ENCODE data around the gene DUSP19.
"Not testable (repeated sequence)": the region's sequence is repeated elsewhere in the genome, so short reads cannot be mapped to it uniquely, and the experiment has no call there.

DUSP19 gene

DNA sequence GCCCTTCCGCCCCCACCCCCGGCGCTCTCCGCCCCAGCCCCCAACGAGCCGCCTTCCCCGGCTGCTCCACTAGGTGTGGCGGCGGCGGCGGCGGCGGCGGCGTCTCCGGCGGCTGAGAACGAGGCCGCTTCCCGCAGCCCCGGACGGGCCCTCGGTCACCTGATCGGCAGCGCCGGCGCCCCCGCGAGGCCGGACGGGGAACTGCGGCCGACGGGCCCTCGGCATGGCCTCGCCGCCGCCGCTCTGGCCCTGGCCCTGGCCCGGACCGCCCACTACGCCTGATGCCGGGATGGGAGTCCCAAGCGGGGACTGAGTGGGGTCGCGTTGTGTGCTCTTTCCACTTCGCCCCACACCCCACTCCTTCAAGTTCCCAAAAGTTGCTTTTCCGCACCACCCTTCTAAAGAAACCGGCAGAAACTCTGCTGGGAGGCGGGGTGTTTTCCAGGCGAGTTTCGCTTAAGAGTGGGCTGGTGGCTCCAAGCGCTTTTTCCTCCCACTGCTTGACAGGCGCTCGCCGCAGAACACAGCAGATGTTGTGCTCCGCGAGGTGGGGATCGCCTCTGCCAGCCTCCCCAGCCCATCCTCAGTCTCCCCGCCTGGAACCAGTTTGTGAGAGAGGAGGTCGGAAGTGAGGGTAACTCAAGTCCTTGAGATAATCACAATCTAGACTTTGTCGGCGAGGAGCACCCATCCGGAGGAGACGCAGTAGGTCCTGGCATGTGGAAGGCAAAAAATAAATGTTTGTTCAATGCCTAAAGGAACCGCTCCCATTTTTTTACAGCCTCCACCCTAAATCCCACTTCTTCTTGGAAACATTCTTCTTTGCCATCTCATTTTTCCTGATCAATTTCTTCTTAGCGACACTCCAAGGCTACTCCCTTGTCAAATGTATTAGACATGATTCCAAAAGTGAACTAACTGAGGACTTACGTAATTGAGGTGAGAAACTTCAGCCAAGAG is 39.9 kb upstream of the DUSP19 start, which contains the start of gene NCKAP1:
NCKAP1 (minus strand) TSS at position 117 of the 960 bp plus-strand sequence. CDS start 358 bp downstream, outside the sequence.
- H3K4me1 ChIP-seq (ENCODE audit: control insufficient read depth in 1 of 2, insufficient read depth in 1 of 2, low read depth in 1 of 2, low read length in 1 of 2): peaks cover 11 to 19% of the 10 kb centered on the region in 2 experiments
- H3K9me3 ChIP-seq: no peaks in the 10 kb centered on the region
- no peak within 1 kb of the TSS for H3K27ac ChIP-seq
- TF ChIP-seq, protein P1, sequence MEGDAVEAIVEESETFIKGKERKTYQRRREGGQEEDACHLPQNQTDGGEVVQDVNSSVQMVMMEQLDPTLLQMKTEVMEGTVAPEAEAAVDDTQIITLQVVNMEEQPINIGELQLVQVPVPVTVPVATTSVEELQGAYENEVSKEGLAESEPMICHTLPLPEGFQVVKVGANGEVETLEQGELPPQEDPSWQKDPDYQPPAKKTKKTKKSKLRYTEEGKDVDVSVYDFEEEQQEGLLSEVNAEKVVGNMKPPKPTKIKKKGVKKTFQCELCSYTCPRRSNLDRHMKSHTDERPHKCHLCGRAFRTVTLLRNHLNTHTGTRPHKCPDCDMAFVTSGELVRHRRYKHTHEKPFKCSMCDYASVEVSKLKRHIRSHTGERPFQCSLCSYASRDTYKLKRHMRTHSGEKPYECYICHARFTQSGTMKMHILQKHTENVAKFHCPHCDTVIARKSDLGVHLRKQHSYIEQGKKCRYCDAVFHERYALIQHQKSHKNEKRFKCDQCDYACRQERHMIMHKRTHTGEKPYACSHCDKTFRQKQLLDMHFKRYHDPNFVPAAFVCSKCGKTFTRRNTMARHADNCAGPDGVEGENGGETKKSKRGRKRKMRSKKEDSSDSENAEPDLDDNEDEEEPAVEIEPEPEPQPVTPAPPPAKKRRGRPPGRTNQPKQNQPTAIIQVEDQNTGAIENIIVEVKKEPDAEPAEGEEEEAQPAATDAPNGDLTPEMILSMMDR (IDR thresholded peaks at IDR 0.05): peak; percentile 80
- no peaks in the 10 kb centered on the region for H3K36me3 ChIP-seq
- peak within 1 kb of the TSS; percentile 42 to 59 for H3K4me3 ChIP-seq (ENCODE audit: low read depth in 1 of 2, low read length in 1 of 2)
- peaks cover 98% of the 10 kb centered on the region for H3K27me3 ChIP-seq

DNA sequence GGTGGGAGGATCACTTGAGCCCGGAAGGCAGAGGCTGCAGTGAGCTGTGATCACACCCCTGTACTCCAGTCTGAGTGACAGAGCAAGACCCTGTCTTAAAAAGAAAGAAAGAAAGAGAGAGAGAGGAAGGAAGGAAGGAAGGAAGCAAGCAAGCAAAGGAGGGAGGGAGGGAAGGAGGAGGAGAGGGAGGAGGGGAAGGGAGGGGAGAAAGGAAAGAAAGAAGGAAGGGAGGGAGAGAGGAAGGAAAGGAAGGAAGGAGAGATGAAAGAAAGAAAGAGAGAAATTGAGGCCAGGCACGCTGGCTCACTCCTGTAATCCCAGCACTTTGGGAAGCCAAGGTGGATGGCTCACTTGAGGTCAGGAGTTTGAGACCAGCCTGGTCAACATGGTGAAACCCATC is 37.9 kb upstream of the DUSP19 start:
- no peak overlapping the region for H3K4me3 ChIP-seq (ENCODE audit: low read depth in 1 of 2, low read length in 1 of 2)
- no peaks in the 10 kb centered on the region for H3K9me3 ChIP-seq
- no peak overlapping the region for H3K27ac ChIP-seq
- peaks cover 92% of the 10 kb centered on the region for H3K27me3 ChIP-seq
- H3K4me1 ChIP-seq (ENCODE audit: control insufficient read depth in 1 of 2, insufficient read depth in 1 of 2, low read depth in 1 of 2, low read length in 1 of 2): peaks cover 11 to 19% of the 10 kb centered on the region in 2 experiments
- TF ChIP-seq, protein P1 (IDR thresholded peaks at IDR 0.05): no peak
- H3K36me3 ChIP-seq: no peaks in the 10 kb centered on the region

GRCh38 chr2:183043580-183043979 is 35.0 kb upstream of the DUSP19 start:
- not testable (repeated sequence) for H3K4me3 ChIP-seq (ENCODE audit: low read depth in 1 of 2, low read length in 1 of 2); H3K4me1 ChIP-seq (ENCODE audit: control insufficient read depth in 1 of 2, insufficient read depth in 1 of 2, low read depth in 1 of 2, low read length in 1 of 2); H3K36me3 ChIP-seq; H3K9me3 ChIP-seq; H3K27ac ChIP-seq
- peaks cover 63% of the 10 kb centered on the region for H3K27me3 ChIP-seq

DNA sequence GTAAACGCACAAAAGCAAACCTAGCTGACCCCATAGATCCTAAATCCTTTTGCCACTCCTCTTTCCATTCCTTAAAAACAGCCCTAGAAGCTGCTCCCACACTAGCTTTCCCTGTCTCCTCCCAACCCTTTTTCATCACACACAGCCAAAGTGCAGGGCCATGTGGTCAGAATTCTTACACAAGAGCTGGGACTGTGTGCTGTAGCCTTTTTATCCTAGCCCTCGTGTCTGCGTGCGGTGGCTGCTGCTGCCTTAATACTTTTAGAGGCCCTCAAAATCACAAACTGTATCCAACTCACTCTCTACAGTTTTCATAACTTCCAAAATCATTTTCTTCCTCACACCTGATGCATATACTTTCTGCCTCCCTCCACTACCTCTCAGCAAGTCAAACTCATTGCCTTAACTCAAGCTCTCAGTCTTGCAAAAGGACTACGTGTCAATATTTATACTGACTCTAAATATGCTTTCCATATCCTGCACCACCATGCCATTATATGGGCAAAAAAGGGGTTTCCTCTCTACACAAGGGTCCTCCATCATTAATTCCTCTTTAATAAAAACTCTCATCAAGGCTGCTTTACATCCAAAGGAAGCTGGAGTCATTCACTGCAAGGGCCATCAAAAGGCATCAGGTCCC is 30.9 kb upstream of the DUSP19 start:
- H3K27ac ChIP-seq; H3K9me3 ChIP-seq; H3K4me3 ChIP-seq (ENCODE audit: low read depth in 1 of 2, low read length in 1 of 2); H3K36me3 ChIP-seq; H3K4me1 ChIP-seq (ENCODE audit: control insufficient read depth in 1 of 2, insufficient read depth in 1 of 2, low read depth in 1 of 2, low read length in 1 of 2): not testable (repeated sequence)
- H3K27me3 ChIP-seq: peaks cover 22% of the 10 kb centered on the region

GRCh38 chr2:183049420-183049819 is 29.1 kb upstream of the DUSP19 start:
- H3K4me1 ChIP-seq (ENCODE audit: control insufficient read depth in 1 of 2, insufficient read depth in 1 of 2, low read depth in 1 of 2, low read length in 1 of 2): no peaks in the 10 kb centered on the region
- peaks cover 16% of the 10 kb centered on the region for H3K27me3 ChIP-seq
- H3K36me3 ChIP-seq: no peaks in the 10 kb centered on the region
- H3K27ac ChIP-seq: no peak overlapping the region
- TF ChIP-seq, protein P1 (IDR thresholded peaks at IDR 0.05): no peak
- H3K9me3 ChIP-seq: no peaks in the 10 kb centered on the region
- no peak overlapping the region for H3K4me3 ChIP-seq (ENCODE audit: low read depth in 1 of 2, low read length in 1 of 2)

DNA sequence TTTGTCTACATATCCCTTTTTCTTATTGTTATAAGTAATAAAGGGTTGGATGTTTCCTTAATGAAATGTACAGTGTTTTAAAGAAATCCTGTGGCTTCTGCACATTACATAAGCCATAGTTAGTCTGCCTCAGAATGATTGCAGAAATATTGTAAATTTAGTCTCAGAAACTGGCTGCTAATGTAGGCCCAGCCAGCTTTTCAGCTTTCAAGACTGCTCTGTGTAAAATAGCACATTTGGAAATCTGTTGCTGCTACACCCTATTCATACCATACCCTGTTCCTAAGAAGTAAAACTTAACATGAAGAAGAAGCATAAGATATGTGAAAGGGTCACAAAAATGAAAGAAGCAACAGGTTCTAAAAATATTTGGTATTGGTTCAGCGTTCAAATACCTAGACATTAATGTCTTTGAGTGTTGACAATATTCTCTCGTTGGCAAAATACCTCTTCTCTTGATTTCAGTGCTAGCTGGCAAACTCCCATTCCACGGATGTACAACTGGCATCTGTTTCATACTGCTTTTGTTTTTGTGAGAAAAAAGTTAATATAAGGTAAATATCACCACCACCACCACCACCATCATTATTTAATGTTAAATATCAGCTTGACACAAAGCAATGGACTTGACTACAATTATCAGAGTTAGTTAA is 21.1 kb upstream of the DUSP19 start:
- no peak overlapping the region for H3K27ac ChIP-seq
- no peak overlapping the region for H3K4me3 ChIP-seq (ENCODE audit: low read depth in 1 of 2, low read length in 1 of 2)
- peaks cover 27% of the 10 kb centered on the region for H3K27me3 ChIP-seq
- no peaks in the 10 kb centered on the region for H3K4me1 ChIP-seq (ENCODE audit: control insufficient read depth in 1 of 2, insufficient read depth in 1 of 2, low read depth in 1 of 2, low read length in 1 of 2)
- no peaks in the 10 kb centered on the region for H3K36me3 ChIP-seq
- no peaks in the 10 kb centered on the region for H3K9me3 ChIP-seq
- TF ChIP-seq, protein P1 (IDR thresholded peaks at IDR 0.05): no peak
